ENCODE measurements around the gene TSPOAP1.

Gene TSPOAP1

DNA sequence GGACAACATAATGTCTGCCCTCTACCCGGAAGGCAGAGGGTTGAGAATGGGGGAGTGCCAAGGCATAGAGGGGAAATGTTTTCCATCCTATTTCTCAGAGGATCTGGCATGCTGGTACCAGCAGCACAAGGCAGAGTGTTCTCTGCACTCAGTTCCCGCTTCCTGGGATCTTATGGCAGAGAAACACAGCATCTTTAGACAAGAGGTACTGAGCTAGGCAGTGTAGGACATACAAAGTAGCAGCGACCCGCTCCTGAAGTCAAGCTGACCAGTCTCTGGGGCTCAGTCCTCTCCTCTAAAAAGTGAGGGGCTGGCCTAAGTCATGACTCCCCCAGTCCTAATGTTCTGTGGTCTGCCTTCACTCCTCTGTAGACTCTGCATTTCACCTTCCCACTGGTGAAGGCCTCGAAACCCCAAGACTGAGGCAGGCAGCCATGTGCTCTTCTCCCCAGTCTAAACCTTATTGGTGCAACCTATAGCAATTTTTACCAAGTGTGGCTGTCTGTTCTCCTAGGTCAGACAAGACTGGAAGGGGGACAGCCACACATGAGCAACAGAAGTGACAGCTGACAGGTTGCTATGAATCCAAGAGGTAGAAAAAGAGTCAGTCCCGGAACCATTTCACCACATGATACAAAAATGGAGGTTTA is 11.3 kb upstream of the TSPOAP1 start:
- no peak for DNase-seq

- no peak for DNase-seq
Observed at GRCh38 chr17:58338841-58339754, 10.5 kb upstream of the TSPOAP1 start.

DNA sequence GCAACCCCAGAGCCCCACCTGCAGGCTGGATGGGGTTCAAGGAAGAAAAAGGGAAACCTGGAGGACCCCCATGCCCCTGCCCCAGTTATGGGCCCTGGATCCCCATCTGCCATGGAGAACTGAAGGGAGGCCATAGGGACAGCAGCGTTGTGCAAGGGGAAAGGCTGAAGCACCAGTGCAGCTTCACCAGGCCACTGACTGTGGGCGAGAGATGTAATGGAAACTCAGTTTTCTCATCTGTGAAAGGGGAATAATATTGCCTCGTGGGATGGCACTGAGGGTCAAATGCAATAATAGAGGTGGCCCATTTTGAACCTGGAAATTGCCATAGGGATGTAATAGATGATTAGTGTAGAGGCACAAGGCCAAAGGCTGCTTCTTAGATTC is 9.9 kb upstream of the TSPOAP1 start:
- no peak for DNase-seq

DNA sequence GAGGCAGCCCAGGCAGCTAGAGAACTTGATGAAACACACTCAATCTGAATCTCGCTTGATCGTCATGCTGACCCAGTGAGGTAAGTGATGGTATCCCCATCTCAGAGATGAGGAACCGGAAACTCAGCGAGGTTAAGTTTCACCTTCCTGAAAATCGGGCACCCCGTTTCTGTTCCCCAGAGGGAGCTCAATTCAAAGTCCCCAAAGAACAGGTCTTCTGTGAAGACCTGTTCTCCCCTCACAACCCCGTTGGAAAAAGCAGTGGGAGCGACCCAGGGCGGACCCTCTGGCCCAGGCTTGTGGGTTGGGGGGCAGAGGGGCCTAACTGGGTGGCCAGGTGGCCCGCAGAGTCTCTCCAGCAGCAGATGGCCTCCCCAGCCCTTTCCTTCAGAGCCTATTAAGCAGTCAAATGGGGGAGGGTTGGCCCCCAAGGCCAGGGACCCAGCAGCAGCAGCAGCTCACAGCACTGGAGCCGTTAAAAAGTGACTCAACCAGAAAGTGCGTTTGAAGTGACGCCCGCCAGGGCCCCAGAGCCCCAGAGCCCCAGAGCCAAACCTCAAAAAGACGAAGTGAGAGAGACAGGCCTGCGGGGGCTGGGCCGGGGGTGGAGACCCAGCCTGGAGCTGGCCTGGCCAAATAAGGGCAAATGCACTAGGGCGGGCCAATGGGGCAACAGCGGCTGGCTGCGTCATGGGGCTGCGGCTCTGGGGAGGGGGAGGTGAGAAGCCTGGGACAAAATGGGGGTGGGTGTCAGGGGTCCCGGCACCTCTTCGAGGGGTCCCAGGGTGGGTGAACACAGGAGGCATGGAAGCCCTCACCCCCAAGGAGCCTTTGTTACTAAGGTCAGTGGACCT is 9.2 kb upstream of the TSPOAP1 start:
- no peak for DNase-seq

DNA sequence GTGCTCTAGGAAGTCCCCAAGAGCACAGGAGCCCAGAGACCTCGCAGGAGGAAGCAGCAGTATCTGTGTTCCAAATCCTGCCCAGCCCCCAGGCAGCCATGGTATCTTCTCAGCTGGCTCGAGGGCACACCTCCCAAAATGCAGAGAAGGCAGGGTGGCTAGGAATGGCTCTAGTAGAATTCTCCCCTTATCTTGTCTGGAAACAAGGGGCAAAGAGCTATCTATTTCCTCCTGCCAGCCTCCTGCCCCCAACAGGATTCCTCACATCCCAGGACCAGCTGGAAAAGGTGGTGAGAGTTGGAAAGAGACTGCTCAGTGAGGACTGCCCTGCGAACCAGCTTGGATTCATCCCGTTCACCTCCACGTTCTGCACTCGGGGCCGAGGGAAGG is 8.6 kb upstream of the TSPOAP1 start:
- DNase-seq, result no peak

- DNase-seq, result no peak
Observed at GRCh38 chr17:58336456-58337209, 8.0 kb upstream of the TSPOAP1 start.

GRCh38 chr17:58335779-58336455 is 7.3 kb upstream of the TSPOAP1 start:
- DNase-seq, result no peak

- DNase-seq, result no peak
Observed at GRCh38 chr17:58335061-58335731, 6.6 kb upstream of the TSPOAP1 start.

DNA sequence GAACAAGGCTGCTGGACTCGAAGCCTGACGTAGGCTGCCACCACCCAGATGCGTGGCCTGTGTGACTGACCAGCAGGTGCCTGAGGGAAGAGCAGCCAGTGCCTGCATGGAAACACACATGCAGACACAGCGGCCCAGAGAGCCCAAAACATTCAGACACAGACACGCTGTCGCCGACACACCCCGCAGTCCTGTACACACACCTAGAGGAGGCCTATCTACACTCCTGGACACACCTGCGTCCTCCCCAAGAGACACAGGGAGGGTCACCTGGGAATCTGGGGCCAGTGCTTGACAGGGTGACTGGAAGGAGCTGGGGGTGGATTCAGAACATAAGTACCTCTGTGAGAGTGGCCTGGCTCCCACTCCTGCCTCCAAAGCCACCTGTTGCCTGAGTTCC is 6.1 kb upstream of the TSPOAP1 start:
- DNase-seq, result no peak

- DNase-seq, result no peak
Observed at GRCh38 chr17:58334256-58334655, 5.7 kb upstream of the TSPOAP1 start.

DNA sequence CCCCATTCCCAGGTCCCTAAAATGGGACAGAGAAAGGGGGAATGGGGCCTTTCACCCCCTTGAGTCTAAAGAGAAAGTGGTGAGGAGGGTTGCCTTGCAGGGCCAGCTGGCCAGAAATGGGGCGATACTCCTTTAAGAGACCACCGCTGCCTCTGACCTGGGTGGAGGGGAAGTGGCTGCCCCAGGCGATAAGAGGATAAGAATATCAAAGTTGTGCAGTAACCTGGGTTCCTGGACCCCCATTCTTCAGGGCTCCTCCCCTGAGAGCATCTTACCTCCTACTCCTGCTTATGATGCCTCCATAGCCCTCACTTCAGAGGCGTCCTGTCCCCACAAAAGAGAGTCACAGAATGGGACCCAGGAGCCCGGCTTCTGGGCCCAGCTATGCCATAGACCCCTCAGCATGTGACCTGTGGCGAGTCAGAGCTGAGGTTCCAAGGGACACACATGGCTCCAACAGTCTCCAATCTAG is 5.2 kb upstream of the TSPOAP1 start:
- DNase-seq, result no peak

DNA sequence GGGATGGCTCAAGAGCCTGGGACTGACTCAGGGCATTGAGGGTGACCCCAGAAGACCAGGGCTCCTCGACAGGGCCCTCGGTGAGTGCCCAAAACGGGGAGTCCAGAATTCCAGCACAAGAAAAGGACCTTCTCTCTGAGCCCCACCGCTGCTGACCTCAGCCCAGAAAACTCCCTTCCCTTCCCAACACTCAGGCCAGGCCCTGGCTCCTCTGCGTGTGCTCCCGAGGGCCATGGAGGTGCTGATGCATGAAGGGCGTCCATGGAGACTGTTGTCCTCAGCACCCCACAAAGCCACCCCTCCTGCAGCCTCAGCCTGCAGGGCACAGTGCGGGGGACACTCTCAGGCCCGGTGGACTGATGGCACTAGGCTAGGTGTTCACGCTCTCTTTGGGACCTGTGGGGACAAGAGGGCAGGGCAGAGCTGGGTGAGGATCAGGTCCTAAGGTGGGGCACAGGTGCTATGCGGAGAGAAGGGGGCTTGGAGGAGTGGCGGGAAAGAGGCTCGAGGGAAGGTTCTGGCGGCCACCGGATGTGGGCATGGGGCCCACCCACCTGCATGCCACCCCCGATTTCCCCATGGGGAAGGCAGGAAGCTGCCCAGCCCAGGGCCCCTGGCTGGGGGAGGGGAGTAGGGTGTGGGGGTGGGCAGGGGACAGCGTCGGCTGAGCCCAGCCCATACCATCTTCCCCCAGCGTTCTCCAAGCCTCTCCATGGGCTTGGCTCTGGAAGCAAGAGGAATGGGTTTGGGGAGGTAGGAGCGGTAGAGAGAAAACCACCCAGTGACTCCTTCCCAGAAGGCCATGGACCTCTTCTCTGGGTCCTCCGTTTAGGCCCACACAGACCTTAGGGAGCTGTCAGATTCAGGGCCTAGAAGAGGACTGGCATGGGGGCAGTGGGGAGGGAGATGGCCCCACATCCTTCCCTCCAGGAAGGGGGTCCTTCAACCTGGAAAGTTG is 4.5 kb upstream of the TSPOAP1 start:
- DNase-seq, result no peak

DNA sequence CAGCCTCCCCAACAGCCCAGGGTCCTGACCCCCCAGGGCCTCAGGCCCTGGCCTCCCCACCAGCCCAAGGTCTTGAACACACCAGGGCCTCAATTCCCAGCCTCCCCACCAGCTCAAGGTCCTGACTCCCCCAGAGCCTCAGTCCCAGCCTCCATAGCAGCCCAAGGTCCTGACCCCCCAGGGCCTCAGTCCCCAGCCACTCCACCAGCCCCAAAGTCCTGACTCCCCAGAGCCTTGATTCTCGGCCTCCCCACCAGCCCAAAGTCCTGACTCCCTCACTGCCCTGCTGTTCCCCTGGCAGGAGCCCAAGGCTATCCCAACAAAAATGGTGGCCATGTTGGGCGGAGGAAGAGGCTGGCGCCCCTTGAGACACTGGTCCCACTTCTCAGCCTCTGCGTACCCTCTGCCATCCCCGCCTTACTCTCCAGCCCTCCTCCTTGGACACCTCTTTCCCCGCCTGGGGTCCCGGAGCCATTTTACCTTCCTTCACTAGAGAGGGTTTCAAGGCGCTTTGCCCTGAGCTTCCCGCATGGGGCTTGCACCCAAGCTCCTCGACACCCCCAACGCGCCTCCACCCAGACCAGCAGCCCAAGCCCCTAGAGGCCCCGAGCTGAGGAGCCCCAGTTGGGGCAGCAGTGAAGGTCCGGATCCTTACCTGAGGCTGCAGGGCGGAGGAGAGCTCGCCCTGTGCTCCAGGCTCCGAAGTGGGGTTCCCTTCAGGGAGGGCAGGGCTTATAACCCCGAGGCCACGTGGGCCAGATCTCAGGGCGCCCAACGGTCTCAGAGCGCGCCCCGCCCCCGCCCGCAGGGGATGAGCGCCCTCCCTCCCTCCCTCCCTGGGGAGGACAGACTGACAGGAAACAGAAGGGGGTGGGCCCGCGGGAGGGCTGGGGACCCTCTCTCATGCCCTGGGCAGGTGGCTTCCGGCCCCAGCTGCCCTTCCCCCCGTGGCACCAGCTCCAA is 3.5 kb upstream of the TSPOAP1 start:
- DNase-seq, result no peak

GRCh38 chr17:58330997-58331814 is 2.6 kb upstream of the TSPOAP1 start:
- DNase-seq, result no peak

DNA sequence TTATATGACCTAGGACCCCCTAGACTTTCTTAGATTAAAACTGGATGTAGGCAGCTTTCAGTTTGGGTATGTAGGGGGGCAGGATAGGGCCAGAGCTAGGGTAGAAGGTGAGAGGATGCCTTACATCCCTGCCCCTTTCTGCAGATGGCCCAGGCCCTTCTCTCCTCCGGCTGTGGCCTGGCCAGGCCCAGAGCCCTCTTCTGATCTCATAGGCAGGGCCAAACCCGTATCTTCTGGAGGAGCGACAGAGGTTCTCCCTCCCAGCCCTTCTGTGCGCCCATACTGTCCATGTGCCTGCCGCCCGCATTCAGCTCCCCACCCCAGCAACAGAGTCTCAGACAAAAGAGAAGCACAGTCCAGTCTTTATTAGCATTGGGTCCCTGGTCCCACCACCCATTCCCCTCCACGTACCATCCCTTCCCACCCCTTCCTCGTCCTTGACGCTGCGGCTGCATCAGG is 2.0 kb upstream of the TSPOAP1 start:
- DNase-seq, result no peak

- no peak for DNase-seq
Observed at GRCh38 chr17:58329810-58330537, 1.4 kb upstream of the TSPOAP1 start.

All from NCI-H2107 (cell line).